Measurements from ENCODE around the gene PIGH.

DNA sequence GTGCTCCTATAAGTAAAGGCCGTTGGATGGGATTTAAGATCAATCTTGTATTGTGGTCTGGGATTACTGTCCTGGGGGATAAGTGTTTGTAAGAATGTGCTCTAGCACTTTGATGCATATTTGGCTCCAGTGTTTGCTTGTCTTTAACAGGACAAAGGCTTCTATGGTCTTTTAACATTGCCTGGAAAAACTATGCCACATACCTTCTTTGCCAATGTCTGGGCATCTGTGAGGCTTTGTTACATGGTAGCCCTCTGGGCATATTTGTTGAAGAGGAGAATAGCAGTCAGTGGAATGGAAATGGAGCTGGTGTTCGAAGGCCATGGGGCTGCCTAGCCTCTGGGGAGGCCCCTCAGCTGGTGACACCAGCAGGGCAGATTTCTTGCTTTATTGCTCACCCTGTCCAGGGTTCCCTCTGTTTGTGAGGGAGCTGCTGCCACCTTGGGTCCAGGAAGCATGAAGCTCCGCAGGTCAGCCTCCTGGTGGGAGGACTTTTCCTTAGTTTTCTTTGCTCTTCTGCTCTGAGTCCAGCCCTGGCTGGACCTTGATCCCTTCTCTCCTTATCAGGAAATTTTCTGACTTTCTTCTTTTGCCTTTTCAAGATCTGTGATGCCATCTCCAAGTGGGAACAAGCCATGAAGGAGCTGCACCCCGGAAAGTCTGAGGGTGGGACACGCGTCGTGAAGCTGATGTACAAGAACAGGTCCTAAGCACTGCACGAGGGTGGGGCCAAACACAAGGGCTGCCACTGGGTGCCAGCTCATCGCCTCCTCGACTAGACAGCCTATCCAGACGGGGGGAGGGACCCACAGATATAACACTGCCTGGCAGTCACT lies 19.5 kb downstream of the PIGH start:
- TF ChIP-seq, protein P1, sequence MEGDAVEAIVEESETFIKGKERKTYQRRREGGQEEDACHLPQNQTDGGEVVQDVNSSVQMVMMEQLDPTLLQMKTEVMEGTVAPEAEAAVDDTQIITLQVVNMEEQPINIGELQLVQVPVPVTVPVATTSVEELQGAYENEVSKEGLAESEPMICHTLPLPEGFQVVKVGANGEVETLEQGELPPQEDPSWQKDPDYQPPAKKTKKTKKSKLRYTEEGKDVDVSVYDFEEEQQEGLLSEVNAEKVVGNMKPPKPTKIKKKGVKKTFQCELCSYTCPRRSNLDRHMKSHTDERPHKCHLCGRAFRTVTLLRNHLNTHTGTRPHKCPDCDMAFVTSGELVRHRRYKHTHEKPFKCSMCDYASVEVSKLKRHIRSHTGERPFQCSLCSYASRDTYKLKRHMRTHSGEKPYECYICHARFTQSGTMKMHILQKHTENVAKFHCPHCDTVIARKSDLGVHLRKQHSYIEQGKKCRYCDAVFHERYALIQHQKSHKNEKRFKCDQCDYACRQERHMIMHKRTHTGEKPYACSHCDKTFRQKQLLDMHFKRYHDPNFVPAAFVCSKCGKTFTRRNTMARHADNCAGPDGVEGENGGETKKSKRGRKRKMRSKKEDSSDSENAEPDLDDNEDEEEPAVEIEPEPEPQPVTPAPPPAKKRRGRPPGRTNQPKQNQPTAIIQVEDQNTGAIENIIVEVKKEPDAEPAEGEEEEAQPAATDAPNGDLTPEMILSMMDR (conservative IDR thresholded peaks at IDR 0.05), result no peak
- no peak for TF ChIP-seq EZH2 (IDR thresholded peaks at IDR 0.05; ENCODE audit: low read depth)
